HepG2 (cell line): ENCODE data around the gene C11orf86. TPM values are rescaled to one million over a fixed set of nuclear protein-coding genes. Genes with fewer than 3 reads are reported as not detected.
A peak's percentile ranks its signal among the peaks of the same experiment; 100 is the strongest.

Experiments used
- BORCS8-MEF2B ChIP-seq: sonication (generic); formaldehyde crosslinking; IDR thresholded peaks from 2 replicates; pipeline ENCODE4 v1.8.0; 2022; ENCODE audit warnings: mild to moderate bottlenecking, missing genetic modification reagents
- FOXA1 ChIP-seq, 2 experiments: fragments of 450-650 bp in 1 of 2; sonication (generic) in 1 of 2; formaldehyde crosslinking in 1 of 2; IDR thresholded peaks; 2 replicates each; pipeline versions ENCODE4 v1.4.0 to v1.6.1; 2016 to 2020; ENCODE audit warnings: missing genetic modification reagents in 1 of 2
- HOXA3 ChIP-seq: sonication (generic); formaldehyde crosslinking; IDR thresholded peaks from 2 replicates; pipeline ENCODE4 v1.5.0; 2020; ENCODE audit warnings: missing genetic modification reagents
- HOXA7 ChIP-seq: sonication (generic); formaldehyde crosslinking; IDR thresholded peaks from 2 replicates; pipeline ENCODE4 v1.8.1; 2022; ENCODE audit warnings: mild to moderate bottlenecking, missing genetic modification reagents, moderate library complexity
- ISL2 ChIP-seq: sonication (generic); formaldehyde crosslinking; IDR thresholded peaks from 2 replicates; pipeline ENCODE4 v1.5.0; 2020; ENCODE audit warnings: missing genetic modification reagents
- NR2F2 ChIP-seq: IDR thresholded peaks from 2 replicates; pipeline ENCODE4 v1.6.1; 2012; ENCODE audit warnings: low read depth, inconsistent platforms, borderline replicate concordance
- PAX8 ChIP-seq: sonication (generic); formaldehyde crosslinking; IDR thresholded peaks from 2 replicates; pipeline ENCODE4 v1.8.0; 2022; ENCODE audit warnings: mild to moderate bottlenecking, missing genetic modification reagents, borderline replicate concordance
- SIN3B ChIP-seq: fragments of 150-350 bp; IDR thresholded peaks from 2 replicates; pipeline ENCODE4 v1.6.1; 2014; ENCODE audit warnings: low read length
- SOX6 ChIP-seq, 2 experiments: fragments of 450-650 bp in 1 of 2; sonication (generic) in 1 of 2; formaldehyde crosslinking in 1 of 2; IDR thresholded peaks; 2 replicates each; pipeline versions ENCODE4 v1.4.0 to v1.6.1; 2017 to 2020; ENCODE audit warnings: antibody characterized with exemption in 1 of 2, mild to moderate bottlenecking in 1 of 2, missing genetic modification reagents in 1 of 2
- TBL1XR1 ChIP-seq: fragments of 150-350 bp; IDR thresholded peaks from 2 replicates; pipeline ENCODE4 v1.6.1; 2014; ENCODE audit warnings: borderline replicate concordance, low read length; ENCODE audit not compliant: partially characterized antibody
- ZBTB3 ChIP-seq: sonication (generic); formaldehyde crosslinking; IDR thresholded peaks from 2 replicates; pipeline ENCODE4 v1.4.0; 2020; ENCODE audit warnings: low read depth, mild to moderate bottlenecking, moderate library complexity, missing genetic modification reagents, borderline replicate concordance
- ZNF484 ChIP-seq: sonication (generic); formaldehyde crosslinking; IDR thresholded peaks from 2 replicates; pipeline ENCODE4 v1.5.1; 2020; ENCODE audit warnings: mild to moderate bottlenecking, low read depth, missing genetic modification reagents, borderline replicate concordance
- ZNF567 ChIP-seq: sonication (generic); formaldehyde crosslinking; IDR thresholded peaks from 2 replicates; pipeline ENCODE4 v1.8.1; 2023; ENCODE audit warnings: mild to moderate bottlenecking, missing genetic modification reagents, borderline replicate concordance
- ZNF746 ChIP-seq: sonication (generic); formaldehyde crosslinking; IDR thresholded peaks from 2 replicates; pipeline ENCODE4 v1.8.0; 2022; ENCODE audit warnings: mild to moderate bottlenecking, missing genetic modification reagents
- polyA plus RNA-seq, 8 experiments: library from polyadenylated mRNA; depleted of rRNA in 3 of 8; stranded (reverse) in 7 of 8; unstranded in 1 of 8; fragments of >200 nt; fragmentation: Illumina TruSeq in 4 of 8; extraction: Trizol in 4 of 8; gene quantifications; 2 replicates each; pipeline versions ENCODE4 v1.2.1 to v1.2.3, GENCODE V29; 2011 to 2016; ENCODE audit warnings: low read depth in 4 of 8, missing spikeins in 1 of 8, mixed read lengths in 1 of 8; ENCODE audit not compliant: insufficient read depth in 1 of 8
- total RNA-seq, 5 experiments: library from RNA; depleted of rRNA; stranded (reverse); fragments of >200 nt; fragmentation: Illumina TruSeq; extraction: Trizol; gene quantifications; 2 replicates each; pipeline ENCODE4 v1.2.3, GENCODE V29; 2016; ENCODE audit warnings: low read depth in 1 of 5
- TF ChIP-seq, protein P1 (sequence below): sonication (generic); formaldehyde crosslinking; IDR thresholded peaks from 2 replicates; pipeline ENCODE4 v1.5.0; 2020; ENCODE audit warnings: missing genetic modification reagents
- TF ChIP-seq, protein P2 (sequence below): sonication (generic); formaldehyde crosslinking; conservative IDR thresholded peaks from 2 replicates; pipeline ENCODE4 v1.4.0; 2020; ENCODE audit warnings: missing genetic modification reagents
- TF ChIP-seq, protein P3 (sequence below): sonication (generic); formaldehyde crosslinking; IDR thresholded peaks from 2 replicates; pipeline ENCODE4 v1.5.0; 2020; ENCODE audit warnings: mild to moderate bottlenecking, missing genetic modification reagents
- TF ChIP-seq, protein P4 (sequence below): sonication (generic); formaldehyde crosslinking; IDR thresholded peaks from 2 replicates; pipeline ENCODE4 v1.9.0; 2022; ENCODE audit warnings: missing genetic modification reagents, mild to moderate bottlenecking, borderline replicate concordance
- TF ChIP-seq, protein P5 (sequence below): sonication (generic); formaldehyde crosslinking; IDR thresholded peaks from 2 replicates; pipeline ENCODE4 v1.8.0; 2022; ENCODE audit warnings: missing genetic modification reagents, mild to moderate bottlenecking, borderline replicate concordance

Gene C11orf86
- total and polyA plus RNA-seq, 2 of the 13 experiments (the other 11 are each of a cell fraction or from before 2014, with no cell fraction given) = 0.11 to 0.18 TPM

DNA sequence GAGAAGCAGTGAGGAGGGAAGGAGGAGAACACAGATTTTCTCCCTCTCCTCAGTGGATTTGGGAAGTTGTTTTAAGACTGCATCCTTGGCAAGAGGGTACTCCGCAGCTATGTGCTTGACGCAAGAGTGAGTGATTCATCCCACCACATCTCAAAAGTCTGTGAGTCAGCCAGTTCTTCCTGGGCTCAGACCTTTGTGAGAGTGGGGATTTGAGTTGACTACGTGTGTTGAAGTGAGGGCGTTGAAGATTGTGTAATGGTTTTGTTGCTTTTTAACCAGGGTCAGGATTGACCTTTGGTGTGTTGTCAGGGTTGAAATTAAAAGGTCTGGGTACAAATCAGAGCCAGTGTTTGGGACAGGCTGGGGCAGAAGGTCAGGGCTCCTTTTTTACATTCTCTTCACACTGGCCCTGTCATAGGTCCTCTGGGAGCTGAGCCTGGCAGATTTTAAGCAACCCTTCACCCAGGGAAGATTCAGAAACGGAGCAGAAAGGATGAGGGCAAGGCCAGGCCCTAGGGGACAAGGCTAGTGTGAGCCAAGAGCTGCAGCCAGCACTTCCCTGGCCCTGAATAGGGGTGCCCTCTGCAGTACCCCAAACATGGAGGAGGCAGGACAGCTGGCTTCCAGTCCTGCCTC is 4.2 kb upstream of the C11orf86 start (continued):
- TF ChIP-seq FOXA1 (IDR thresholded peaks at IDR 0.05) = no peak
- TF ChIP-seq FOXA1 (CRISPR knock-in tag; IDR thresholded peaks at IDR 0.05) = no peak; the same call in none of the 2 replicates
- TF ChIP-seq, protein P1, sequence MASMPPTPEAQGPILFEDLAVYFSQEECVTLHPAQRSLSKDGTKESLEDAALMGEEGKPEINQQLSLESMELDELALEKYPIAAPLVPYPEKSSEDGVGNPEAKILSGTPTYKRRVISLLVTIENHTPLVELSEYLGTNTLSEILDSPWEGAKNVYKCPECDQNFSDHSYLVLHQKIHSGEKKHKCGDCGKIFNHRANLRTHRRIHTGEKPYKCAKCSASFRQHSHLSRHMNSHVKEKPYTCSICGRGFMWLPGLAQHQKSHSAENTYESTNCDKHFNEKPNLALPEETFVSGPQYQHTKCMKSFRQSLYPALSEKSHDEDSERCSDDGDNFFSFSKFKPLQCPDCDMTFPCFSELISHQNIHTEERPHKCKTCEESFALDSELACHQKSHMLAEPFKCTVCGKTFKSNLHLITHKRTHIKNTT (CRISPR knock-in tag) = no peak
- TF ChIP-seq TBL1XR1 = no peak
- 0 out of 2 replicates have a peak, but pooled peaks have one; percentile 31 for TF ChIP-seq ZNF567 (CRISPR knock-in tag)
- TF ChIP-seq, protein P2, sequence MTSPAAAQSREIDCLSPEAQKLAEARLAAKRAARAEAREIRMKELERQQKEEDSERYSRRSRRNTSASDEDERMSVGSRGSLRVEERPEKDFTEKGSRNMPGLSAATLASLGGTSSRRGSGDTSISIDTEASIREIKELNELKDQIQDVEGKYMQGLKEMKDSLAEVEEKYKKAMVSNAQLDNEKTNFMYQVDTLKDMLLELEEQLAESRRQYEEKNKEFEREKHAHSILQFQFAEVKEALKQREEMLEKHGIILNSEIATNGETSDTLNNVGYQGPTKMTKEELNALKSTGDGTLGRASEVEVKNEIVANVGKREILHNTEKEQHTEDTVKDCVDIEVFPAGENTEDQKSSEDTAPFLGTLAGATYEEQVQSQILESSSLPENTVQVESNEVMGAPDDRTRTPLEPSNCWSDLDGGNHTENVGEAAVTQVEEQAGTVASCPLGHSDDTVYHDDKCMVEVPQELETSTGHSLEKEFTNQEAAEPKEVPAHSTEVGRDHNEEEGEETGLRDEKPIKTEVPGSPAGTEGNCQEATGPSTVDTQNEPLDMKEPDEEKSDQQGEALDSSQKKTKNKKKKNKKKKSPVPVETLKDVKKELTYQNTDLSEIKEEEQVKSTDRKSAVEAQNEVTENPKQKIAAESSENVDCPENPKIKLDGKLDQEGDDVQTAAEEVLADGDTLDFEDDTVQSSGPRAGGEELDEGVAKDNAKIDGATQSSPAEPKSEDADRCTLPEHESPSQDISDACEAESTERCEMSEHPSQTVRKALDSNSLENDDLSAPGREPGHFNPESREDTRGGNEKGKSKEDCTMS (CRISPR knock-in tag) = no peak
- no peak for TF ChIP-seq SIN3B
- no peak for TF ChIP-seq SOX6 (IDR thresholded peaks at IDR 0.05)
- peak; percentile 95 for TF ChIP-seq SOX6 (CRISPR knock-in tag; IDR thresholded peaks at IDR 0.05)
- TF ChIP-seq, protein P3, sequence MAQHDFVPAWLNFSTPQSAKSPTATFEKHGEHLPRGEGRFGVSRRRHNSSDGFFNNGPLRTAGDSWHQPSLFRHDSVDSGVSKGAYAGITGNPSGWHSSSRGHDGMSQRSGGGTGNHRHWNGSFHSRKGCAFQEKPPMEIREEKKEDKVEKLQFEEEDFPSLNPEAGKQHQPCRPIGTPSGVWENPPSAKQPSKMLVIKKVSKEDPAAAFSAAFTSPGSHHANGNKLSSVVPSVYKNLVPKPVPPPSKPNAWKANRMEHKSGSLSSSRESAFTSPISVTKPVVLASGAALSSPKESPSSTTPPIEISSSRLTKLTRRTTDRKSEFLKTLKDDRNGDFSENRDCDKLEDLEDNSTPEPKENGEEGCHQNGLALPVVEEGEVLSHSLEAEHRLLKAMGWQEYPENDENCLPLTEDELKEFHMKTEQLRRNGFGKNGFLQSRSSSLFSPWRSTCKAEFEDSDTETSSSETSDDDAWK (CRISPR knock-in tag) = no peak
- TF ChIP-seq, protein P4, sequence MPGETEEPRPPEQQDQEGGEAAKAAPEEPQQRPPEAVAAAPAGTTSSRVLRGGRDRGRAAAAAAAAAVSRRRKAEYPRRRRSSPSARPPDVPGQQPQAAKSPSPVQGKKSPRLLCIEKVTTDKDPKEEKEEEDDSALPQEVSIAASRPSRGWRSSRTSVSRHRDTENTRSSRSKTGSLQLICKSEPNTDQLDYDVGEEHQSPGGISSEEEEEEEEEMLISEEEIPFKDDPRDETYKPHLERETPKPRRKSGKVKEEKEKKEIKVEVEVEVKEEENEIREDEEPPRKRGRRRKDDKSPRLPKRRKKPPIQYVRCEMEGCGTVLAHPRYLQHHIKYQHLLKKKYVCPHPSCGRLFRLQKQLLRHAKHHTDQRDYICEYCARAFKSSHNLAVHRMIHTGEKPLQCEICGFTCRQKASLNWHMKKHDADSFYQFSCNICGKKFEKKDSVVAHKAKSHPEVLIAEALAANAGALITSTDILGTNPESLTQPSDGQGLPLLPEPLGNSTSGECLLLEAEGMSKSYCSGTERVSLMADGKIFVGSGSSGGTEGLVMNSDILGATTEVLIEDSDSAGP (CRISPR knock-in tag) = peak; percentile 34; the same call in 1 of the 2 replicates
- peak; percentile 87; the same call in 1 of the 2 replicates for TF ChIP-seq ZNF746 (CRISPR knock-in tag)
- no peak for TF ChIP-seq ZNF484 (CRISPR knock-in tag)
- TF ChIP-seq PAX8 (CRISPR knock-in tag) = no peak
- peak; percentile 80 for TF ChIP-seq ISL2 (CRISPR knock-in tag)
- peak; percentile 86; the same call in 1 of the 2 replicates for TF ChIP-seq HOXA3 (CRISPR knock-in tag)
- TF ChIP-seq, protein P5, sequence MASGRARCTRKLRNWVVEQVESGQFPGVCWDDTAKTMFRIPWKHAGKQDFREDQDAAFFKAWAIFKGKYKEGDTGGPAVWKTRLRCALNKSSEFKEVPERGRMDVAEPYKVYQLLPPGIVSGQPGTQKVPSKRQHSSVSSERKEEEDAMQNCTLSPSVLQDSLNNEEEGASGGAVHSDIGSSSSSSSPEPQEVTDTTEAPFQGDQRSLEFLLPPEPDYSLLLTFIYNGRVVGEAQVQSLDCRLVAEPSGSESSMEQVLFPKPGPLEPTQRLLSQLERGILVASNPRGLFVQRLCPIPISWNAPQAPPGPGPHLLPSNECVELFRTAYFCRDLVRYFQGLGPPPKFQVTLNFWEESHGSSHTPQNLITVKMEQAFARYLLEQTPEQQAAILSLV (CRISPR knock-in tag) = no peak
- no peak for TF ChIP-seq HOXA7 (CRISPR knock-in tag)
- TF ChIP-seq ZBTB3 (CRISPR knock-in tag) = no peak
- TF ChIP-seq NR2F2 = peak; percentile 97
- TF ChIP-seq BORCS8-MEF2B (CRISPR knock-in tag) = no peak
